Peyer's patch (tissue), 4 donors: ENCODE measurements around the gene PSMB1.

Source experiments
- CTCF ChIP-seq, 6 experiments: fragments of 450-650 bp in 4 of 6; fragments of 200-600 bp in 2 of 6; sonication (generic) in 1 of 6; IDR thresholded peaks; one replicate each; pipeline ENCODE4 v1.5.1; 2017 to 2019; ENCODE audit warnings: antibody characterized with exemption in 6 of 6, mild to moderate bottlenecking in 3 of 6, moderate library complexity in 1 of 6
- POLR2A ChIP-seq, 2 donors: fragments of 450-650 bp; IDR thresholded peaks; one replicate each; pipeline ENCODE4 v1.5.1; 2017; ENCODE audit warnings: antibody characterized with exemption in 2 of 2, mild to moderate bottlenecking in 2 of 2, moderate library complexity in 2 of 2

- TF ChIP-seq CTCF (IDR thresholded peaks at IDR 0.05) = no peak
- TF ChIP-seq POLR2A (IDR thresholded peaks at IDR 0.05) = peak; percentile 82 to 90
These were observed at the start of gene PSMB1 for GRCh38 chr6:170552765-170553533.
